ENCODE results near the gene FLNC. TPM values are rescaled to one million over a fixed set of nuclear protein-coding genes. Genes with fewer than 3 reads are reported as not detected.

The FLNC gene
- total and polyA plus RNA-seq, 2 donors (not counting 3 experiments of a cell fraction or from before 2014, with no cell fraction given) = 19.5 to 81.9 TPM

- BruUV-seq (replicated peaks) = no TSS peak
- H3K9me1 ChIP-seq (replicated peaks; ENCODE audit: control insufficient read depth, extremely low read depth, insufficient read depth, low read length) = no peaks in the 10 kb centered on the region
- no peak overlapping the region for H3K4me2 ChIP-seq (ENCODE audit: insufficient read depth, low read length)
- CTCF ChIA-PET = no interaction called here
- no peaks in the 10 kb centered on the region for H3K9me3 ChIP-seq (replicated peaks; ENCODE audit: control insufficient read depth, insufficient read depth, low read length)
- H3K79me2 ChIP-seq (ENCODE audit: control insufficient read depth, insufficient read depth, low read length) = no peaks in the 10 kb centered on the region
- no peaks in the 10 kb centered on the region for H4K20me1 ChIP-seq (replicated peaks; ENCODE audit: control insufficient read depth, extremely low read depth, insufficient read depth, low read length)
- H3K4me3 ChIP-seq (replicated peaks in 1 of 3; ENCODE audit: insufficient read depth in 1 of 3, low read depth in 1 of 3, low read length in 3 of 3) = no peak overlapping the region
- H3K36me3 ChIP-seq (ENCODE audit: control insufficient read depth in 2 of 2, extremely low read depth in 1 of 2, insufficient read depth in 2 of 2, low read length in 2 of 2) = no peaks in the 10 kb centered on the region
- no peaks in the 10 kb centered on the region for H3K4me1 ChIP-seq (ENCODE audit: control insufficient read depth, extremely low read depth, insufficient read depth, low read length)
- intact Hi-C loops (cut with micrococcal nuclease) (no loop called here), dilution Hi-C loops (cut with MboI; ENCODE audit: extremely low pct_ligation_motif_present, low sequenced_read_pairs) (no loop called here)
- no peak overlapping the region for H3K9ac ChIP-seq (replicated peaks; ENCODE audit: extremely low read depth, insufficient read depth, low read length)
- no peak overlapping the region for H3K27ac ChIP-seq (ENCODE audit: insufficient read depth, low read depth, low read length)
- TF ChIP-seq POLR2AphosphoS5 (IDR thresholded peaks at IDR 0.05; ENCODE audit: insufficient read depth, low read depth, low read length) (no peak), GATA2 (IDR thresholded peaks at IDR 0.05; ENCODE audit: insufficient read depth, insufficient read length, low read depth, low read length) (no peak), MAX (IDR thresholded peaks at IDR 0.05; ENCODE audit: insufficient read depth, insufficient read length) (no peak), CTCF (IDR thresholded peaks at IDR 0.05; ENCODE audit: extremely low read depth in 1 of 2, insufficient read depth in 1 of 2, low read depth in 1 of 2, low read length in 2 of 2) (no peak), MYC (IDR thresholded peaks at IDR 0.05; ENCODE audit: low read depth, low read length) (no peak), JUN (IDR thresholded peaks at IDR 0.05; ENCODE audit: borderline replicate concordance, insufficient read depth, insufficient read length, low read depth) (no peak)
- no peak overlapping the region for H2AFZ ChIP-seq (ENCODE audit: low read depth, low read length)
- POLR2A ChIA-PET = no interaction called here
- FAIRE-seq (no peak), DNase-seq (ENCODE audit: low read depth, low spot score) (no peak)
- peaks cover 6 to 14% of the 10 kb centered on the region in 2 experiments for H3K27me3 ChIP-seq (ENCODE audit: control insufficient read depth in 2 of 2, insufficient read depth in 2 of 2, low read length in 2 of 2)
Observed at GRCh38 chr7:128889121-128889520, 58.9 kb downstream of the FLNC start.

Measured in endothelial cell of umbilical vein (primary cell).